NB4 (cell line): ENCODE measurements around the gene PRR5L.

Experiments
- CTCF ChIP-seq: IDR thresholded peaks from one replicate; pipeline ENCODE4 v1.5.1; 2012; ENCODE audit warnings: low read depth, low read length
- MAX ChIP-seq: IDR thresholded peaks from 2 replicates; pipeline ENCODE4 v1.6.1; 2011; ENCODE audit warnings: low read depth, low read length
- MYC ChIP-seq: IDR thresholded peaks from 2 replicates; pipeline ENCODE4 v1.6.1; 2011; ENCODE audit warnings: low read depth, low read length
- POLR2A ChIP-seq: IDR thresholded peaks from 2 replicates; pipeline ENCODE4 v1.6.1; 2011; ENCODE audit warnings: mild to moderate bottlenecking; ENCODE audit not compliant: insufficient read length; ENCODE audit errors: extremely low read depth

- no peak for TF ChIP-seq CTCF
- TF ChIP-seq MAX: no peak
- no peak for TF ChIP-seq POLR2A
- TF ChIP-seq MYC: no peak
Measured at GRCh38 chr11:36339888-36340287, 43.8 kb downstream of the PRR5L start.
